HuH-7 (cell line): ENCODE data around the gene ATP6V1C2.
"Not testable (repeated sequence)": the region's sequence is repeated elsewhere in the genome, so short reads cannot be mapped to it uniquely, and the experiment has no call there.

ENCODE experiments used
- DNase-seq: peaks from one replicate; pipeline ENCODE4 v3.0.0; 2011; ENCODE audit warnings: low spot score

ATP6V1C2 gene

DNA sequence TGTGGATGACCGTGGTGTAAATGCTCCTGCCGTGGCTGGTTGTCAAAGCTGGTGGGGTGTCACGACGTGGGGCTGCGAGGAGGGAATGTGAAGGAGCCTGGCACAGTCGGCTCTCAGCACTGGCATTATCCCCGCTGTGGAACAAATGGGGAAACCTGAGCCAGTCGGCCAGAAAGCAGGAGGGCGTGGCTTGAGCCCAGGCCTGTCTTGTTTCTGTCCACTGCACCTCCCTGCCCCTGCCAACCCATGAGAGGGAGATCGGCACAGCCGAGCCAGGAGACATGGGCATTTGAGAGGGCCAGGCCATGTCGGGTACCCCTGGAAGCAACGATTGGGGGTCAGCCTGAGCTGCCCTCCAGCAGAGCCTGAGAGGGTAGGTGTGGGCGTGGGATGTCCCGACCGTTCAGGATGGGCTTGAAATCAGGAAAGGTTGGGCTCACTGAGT lies 46.7 kb downstream of the ATP6V1C2 start:
- DNase-seq = no peak

DNA sequence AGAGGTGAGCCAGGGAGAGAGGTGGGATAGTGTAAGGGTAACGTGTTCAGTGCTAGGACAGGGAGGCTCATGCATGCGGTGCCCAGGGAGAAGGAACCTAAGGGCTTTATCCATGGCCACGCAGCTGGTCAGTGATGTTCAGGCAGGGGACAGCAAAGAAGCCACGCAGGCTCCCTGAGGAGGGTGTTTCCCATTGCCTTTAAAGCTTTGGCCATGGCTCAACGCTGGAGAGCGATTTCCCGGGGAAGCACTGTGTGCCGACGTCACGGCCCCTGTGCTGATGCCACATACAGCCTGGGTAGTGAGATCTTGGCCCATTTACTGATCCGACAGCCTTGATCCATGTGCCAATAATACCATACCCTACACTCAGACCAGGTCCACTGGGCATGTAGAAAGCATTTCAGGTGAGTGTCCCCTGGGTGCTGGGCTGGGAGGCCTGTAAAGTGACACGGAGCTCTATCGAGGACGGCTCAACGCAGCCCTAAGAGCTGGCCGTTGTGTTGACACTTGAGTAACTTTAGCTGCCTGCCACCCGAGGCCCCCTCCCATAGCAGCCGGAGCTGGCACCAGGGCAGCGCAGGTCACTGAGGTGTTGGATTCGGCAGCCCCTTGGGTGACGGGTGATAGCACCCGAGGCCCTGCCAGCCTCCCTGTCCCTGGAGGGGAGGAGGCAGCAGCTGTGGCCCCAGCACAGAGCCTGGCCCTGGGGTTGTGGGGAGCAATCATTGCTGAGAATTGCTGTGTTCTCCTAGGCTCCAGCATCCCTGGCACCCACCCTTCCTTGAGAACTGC lies 49.7 kb downstream of the ATP6V1C2 start:
- DNase-seq = no peak

DNA sequence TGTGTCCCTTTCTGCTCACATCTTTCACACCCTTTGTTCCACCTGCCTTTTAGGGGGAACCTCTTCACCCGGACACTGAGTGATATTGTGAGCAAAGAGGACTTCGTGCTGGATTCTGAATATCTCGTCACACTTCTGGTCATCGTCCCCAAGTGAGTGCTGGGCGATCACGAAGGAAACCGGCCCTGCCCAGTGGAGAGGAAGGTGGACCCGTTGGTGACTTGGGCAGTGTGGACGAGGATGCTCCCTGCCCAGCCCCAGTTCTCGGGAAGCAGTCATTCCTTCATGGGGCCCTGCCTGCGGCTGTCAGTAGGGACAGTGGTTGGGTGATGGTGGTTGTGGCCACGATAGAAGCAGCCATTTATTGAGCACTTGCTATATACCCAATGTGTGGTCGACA lies 50.4 kb downstream of the ATP6V1C2 start:
- DNase-seq = no peak

DNA sequence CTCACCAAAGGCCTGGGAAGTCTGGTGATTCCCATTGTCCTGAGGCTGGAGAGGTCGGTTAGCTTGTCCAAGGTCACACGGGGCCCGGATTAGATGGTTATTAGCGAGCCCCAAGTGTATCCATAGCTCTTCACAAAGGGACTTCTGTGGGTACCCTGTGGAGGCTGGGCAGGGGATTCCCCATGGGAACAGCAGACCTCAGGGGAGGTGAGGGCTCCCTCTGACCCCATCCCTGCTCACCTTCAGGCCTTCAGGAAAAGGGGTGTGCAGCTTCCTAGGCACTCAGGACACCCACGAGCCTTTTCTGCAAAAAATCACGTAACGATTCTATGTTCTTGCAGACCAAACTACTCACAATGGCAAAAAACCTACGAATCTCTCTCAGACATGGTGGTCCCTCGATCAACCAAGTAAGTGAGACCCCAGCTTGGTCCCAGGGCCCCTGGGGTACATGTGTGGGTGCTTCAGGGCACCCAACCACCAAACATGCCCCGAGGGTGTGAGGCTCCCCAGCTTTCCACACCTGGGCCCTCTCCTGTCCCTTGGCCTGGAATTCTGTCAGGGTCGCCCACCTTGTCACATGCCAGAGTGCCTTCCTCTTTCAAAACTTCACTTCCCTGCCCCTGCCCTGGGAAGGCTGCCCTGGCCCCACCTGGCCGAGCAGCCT lies 50.9 kb downstream of the ATP6V1C2 start:
- DNase-seq = no peak

DNA sequence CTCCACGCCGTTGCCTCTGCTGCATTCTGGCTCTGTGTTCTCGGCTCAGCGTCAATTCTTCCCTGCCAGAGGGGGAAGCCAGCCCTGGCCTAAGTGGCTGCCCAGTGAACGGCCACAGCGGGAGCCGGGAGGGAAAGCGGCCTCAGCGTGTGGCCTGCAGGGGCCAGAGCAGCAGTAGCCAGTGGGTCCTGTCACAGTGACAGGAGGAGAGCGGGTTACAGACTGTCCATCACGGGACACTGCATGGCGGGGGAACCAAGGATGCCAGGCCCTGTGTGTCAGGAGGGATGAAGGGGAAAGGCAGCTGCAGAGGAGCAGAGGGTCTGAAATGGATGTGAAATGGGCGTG lies 51.4 kb downstream of the ATP6V1C2 start:
- DNase-seq = no peak

DNA sequence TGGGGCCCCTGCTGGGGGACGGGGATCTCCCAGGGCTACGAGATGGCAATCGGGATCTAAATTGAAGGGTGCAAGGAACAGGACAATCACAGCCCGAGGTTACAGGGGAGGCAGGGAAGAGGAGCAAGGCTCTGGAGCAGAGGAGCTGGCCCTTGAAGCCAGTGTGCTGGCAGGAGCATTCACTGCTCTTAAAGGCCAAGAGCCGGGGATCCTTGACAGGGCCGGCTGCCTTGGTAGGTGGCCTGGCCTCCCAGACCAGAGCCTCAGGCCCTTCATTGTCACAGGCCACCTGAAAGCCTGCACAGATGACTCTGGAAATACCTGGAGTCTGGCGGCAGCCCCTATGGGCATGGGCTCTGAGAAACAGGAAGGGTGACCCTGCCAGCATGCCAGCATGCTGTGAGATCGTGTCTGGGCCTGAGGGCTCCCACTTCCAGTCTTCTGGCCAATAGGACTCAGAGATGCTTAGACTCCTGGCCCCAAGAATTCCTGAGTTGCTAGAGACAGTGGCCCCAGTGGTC lies 52.5 kb downstream of the ATP6V1C2 start:
- DNase-seq = no peak

DNA sequence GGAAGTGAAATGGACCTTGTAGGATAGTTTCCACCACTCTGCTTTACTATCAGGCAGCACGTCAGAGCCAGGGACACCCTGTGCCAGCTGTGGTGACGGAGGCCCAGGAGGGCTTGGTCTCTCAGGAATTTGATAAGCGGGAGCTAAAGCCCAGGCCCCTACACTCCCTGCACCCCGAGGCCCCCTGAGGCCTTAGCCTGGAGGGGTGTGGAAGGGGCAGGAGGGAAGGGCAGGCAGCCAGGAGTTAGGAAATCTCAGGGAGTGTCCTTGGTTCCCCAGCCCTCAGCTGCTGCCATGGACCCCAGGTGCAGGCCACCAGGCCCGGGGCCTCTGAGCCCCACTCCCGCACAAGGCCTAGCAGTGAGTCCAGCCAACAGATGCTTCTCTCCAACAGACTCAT lies 53.0 kb downstream of the ATP6V1C2 start:
- no peak for DNase-seq

DNA sequence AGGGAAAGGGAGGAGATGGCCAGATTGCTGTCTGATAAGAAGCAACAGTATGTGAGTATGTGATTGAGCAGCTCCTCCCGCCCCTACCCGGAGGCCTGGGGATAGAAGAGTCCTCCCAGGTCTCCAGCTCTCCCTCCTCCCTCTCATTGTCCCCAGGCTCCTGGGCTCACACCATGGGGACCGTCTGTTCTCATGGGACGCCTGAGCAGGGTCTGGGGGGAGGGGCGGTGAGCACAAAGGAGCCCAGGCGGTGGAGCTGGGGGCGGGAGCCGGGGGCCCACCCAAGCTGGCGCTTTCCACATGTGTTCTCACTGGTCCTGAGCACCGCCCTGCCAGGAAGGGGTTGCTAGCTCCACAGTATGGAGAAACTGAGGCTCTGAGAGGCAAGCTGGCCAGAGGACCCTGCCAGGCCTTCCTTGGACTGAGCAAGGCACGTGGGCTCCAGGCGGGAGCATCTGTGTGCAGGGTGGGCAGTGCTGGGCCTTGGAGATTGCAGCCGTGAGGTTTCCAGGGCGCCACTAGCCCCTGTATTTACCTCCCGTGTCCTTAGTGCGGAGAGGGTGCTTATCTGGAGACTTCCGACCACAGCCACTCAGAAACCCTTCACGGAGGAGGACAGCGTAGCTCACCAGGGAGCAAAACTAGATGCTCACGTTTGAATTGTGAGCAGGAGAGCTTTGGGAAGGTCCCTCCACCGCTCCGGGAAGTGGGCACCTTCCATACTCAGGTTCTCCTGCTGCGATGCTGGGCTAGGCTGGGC lies 53.8 kb downstream of the ATP6V1C2 start:
- DNase-seq = no peak

DNA sequence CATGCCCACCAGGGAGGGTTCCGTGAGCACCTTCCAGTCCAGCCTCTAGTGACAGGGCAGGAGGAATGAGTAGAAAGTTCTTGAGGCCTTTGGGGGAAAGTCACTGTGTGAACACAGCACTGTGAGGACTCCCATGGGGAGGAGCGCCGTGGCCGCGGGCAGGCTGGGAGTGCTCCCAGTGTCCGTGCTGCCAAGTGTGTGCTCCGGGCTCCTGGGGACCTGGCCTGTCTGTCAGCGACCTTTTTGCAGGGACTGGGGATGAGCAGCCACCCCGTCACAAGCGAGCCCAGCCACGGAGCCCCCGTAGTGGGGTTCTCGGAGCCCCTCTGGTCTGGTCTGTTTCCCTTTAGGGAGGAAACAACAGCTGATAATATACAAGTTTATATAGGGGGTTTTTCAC lies 54.4 kb downstream of the ATP6V1C2 start:
- DNase-seq = no peak

DNA sequence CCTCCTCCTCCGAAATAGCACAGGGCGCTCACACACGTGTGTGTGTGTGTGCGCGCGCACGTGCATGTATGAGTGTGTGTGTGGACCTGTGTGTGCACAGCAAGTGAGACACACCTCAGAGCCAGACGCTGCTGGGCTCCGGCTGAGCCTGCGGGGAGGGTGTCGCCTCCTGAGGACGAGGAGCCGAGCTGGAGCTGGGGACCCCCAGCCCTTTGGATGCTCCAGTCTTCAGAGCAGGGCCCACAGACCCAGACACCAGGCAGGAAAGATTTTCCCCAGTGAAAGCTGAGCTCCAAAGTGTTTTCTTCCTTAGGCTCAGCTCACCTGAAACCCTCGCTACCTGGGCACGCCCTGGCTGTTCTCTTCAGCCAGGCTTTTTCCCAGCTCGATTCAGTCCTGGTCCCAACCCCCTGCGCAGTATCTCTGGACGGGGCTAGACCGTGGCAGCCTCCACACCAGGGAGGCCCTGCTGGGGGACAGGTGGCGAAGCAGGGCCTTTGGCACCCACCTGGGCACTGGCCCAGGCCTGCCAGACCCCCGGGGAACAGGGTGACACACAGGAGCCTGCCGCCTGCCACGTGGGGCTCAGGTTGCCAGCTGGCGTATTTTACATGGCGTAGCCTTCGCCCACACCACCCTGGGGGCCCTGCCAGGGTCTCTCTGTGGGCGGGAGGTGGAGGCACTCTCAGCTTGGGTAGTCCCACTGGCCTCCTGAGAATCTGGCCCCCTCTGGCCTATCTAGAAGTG lies 55.0 kb downstream of the ATP6V1C2 start:
- DNase-seq = no peak

DNA sequence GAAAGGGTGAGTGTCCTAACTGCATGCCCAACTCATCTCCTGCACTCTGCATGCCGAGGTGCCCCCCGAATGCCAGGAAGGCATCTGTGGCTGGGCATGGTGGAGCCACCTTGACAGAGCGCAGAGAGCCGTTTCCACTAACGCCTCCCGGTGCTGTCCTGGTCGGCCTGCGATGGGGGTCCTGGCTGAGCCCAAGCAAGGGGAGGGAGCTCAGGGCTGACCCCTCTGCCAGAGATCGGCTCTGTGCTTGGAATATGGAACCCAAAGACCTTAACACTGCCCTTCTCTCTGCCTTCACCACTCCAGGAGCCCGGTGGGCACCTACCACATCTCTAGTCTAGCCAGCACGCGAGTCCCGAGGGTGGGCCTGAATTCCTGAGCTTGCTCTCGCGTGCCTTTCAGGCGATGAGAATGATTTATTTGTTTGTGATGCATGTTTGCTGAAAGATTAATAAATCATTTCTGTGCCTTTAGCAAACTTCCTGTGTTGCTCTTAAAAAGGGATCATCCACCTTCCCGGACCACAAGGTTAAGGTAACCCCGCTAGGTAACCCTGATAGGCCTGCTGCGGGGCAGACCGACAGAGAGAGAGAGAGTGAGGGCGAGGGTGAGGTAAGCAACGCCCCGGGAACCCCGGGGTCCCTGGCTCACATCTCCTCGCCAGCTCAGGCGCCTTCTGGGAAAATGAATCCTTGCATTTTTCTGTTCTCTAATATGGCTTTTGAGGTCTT lies 55.8 kb downstream of the ATP6V1C2 start:
- no peak for DNase-seq

DNA sequence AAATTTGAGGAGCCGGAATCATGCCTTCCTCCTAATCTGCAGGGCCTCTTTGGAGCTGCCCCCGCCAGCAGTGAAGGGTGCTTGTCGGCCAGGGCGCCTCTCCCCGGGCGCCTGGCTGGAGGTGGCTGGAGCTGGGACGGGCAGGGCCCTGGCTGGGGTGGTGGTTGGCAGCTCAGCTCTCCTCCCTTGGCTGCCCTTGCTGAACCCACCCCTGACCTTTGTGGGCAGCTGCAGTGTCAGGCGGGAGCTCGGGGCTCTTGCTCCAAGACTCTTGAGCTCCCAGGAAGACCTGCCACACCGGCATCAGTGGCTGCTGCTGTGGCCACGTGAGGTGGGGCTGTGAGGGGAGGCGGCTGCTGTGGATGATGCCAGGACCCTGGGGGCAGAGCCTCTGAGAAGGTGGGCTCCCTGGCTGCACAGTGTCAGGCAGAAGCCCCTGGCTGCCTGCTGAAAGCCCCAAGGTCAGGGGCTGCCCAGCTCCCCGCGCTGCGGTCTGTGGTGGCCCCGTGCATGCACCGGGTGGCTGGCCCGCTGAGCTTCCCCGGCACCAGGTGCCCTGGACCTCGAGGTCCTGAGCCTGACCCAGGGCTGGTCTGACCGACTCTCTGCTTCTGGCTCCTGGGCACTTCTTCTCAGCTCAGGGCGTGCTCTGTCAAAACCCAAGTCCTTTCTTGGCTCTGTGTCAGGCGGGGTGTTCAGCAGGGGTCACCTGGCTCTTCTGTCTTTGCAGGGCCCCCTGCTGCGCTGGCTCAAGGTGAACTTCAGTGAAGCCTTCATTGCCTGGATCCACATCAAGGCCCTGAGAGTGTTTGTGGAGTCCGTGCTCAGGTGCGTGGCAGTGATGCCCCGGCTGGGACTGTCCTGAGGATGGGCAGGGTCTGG lies 56.7 kb downstream of the ATP6V1C2 start:
- no peak for DNase-seq

DNA sequence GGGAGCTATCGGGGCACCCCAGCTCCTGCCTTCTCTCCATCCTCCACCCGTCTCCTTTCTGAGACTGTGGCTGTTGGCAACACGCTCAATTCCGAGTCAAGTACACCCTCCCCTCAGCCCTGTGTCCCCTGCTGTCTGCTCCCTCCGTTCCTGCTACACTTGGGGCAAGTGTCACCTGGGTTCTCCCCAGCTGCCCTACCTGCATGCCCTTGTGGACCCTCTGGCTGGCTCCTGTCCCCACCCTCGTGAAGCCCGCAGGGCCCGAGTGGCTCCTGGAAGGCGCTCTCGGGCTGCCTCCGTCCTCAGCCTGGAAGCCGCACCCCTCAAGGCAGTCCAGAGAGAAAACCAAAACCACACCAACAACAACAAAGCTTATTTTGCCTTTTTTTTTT lies 57.3 kb downstream of the ATP6V1C2 start:
- DNase-seq = no peak

DNA sequence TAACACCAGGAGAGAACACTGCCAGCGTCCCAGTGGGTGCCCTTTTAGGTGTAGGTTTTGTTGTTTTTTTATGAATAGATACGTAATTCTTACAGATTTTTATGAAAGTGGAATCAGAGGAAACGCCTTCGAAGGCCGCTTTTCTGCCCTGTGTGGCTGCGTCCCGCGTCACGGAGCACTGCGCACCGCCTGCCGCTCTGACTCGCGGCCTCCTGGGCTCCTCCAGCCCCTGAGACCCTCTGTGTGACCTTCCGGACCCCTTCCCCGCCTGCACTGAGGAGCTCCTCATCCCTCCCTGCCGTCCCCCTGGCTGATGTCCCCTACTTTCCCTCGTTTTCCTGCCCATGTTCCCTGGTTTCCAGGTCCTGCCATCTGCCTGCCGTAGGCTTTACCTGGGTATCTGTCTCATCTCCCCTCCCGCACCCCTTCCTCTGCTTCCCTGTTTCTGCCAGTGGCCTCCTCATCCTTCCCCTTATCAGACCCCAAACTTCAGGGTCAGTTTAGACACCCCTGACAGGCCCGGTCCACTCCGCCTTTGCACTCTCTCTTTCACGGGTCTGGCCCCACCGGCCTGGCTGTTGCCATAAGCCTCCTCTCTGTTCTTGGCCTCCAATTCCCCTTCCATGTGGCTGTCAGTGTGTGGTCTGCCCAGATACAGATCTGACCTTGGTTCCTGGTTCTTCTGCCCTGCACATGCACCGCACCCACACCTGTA lies 58.5 kb downstream of the ATP6V1C2 start:
- DNase-seq = no peak

DNA sequence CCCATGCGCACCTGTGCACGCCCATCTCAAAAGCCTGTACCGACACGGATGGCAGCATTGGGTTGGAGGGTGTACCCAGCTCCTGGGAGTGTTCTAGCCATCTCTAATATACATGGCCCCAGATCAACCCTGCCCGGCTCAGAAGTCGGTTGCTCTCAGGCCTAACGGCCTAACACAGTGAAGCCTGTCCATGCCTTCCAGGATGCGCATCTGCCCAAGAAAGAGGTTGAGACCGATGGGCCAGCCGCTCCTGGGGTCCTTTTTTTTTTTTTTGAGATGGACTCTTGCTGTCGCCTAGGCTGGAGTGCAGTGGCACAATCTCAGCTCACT lies 59.0 kb downstream of the ATP6V1C2 start:
- no peak for DNase-seq

DNA sequence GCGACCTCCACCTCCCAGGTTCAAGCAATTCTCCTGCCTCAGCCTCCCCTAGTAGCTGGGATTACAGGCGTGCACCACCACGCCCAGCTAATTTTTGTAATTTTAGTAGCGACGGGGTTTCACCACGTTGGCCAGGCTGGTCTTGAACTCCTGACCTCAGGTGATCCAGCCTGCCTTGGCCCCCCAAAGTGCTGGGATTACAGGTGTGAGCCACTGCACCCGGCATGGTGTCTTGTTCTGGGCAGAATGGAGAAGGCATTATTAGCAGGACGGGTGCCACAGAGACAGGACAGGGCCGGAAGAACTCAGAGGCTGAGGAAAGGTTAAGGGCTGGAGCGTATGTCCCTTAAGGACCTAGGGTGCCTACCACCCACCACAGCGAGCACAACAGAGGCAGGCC lies 59.4 kb downstream of the ATP6V1C2 start:
- DNase-seq = not testable (repeated sequence)

DNA sequence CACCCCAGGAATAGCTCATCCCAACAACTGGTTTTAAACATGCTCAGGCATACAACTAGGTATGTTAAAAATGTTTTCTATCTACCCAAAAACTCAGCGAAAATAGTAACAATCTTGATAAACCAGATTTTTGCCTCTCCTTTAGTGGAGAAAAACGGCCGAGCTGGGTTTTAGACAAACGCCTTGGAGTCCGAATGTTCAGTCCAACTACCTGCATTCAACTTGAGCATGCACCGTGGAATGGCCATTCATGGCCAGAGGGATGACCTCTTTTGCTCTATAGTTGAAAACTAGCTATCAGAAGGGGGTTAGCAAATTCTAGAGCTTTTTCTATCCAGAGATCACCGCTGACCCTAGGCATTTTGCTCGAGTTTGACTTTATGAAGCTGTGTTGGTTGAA lies 60.3 kb downstream of the ATP6V1C2 start:
- DNase-seq = no peak

DNA sequence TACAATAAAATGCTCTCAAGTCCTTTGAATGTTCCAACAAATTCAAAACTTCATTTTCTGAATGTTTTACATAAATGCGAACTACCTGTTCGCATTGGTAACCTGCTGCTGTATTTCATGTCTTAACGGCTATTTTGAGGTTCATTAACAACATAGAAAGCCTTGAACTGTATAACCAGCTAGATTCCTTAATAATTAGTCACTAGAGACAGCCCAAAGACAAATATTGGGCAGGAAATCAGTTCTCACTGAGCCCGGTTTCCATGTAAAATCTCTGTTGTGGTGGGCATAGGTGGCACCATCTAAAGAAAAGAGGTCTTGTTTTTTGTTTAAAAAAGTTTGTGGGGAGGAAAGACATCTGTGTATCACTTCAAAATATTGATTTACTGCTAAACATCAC lies 62.0 kb downstream of the ATP6V1C2 start:
- DNase-seq = no peak

DNA sequence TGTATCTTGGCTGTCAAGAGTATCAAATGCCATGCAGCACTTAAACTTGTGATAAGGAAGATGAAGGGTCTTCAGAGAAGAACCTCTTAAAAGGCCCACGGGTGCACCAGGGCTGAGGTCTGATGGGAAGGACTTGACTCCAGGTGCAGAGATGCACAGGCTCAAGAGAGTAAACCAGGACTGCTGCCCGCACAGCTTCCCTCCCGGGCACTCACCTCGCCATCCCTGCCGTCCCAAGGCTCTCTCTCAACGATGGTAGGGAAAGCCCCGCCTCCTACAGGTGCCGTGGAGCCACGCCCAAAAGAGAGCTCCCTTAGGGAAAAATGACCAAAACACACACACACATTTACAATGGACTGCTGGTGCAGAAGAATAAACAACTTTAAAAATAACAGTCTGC lies 63.3 kb downstream of the ATP6V1C2 start:
- no peak for DNase-seq

DNA sequence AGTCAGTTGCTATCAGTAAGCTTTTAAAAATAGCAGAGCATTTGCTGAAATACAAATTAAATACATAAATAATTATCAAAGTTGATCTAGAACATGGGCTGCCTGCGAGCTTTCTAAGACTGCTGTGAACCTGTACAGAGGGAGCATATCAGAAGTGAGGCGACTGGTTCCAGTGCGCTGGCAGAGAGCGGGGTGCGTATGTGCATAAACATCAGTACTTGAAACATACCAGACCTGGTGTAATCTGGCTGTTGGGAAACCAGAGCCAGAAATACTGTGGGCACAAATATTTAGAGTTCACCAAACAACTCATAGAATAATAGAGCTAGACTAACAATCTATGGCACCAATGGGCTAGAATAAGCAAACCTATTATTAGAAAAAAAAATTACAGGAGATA lies 63.8 kb downstream of the ATP6V1C2 start:
- DNase-seq = no peak
